GM12892 (cell line): Measurements from ENCODE around the gene CCL22.

Source experiments
- DNase-seq: peaks from one replicate; pipeline ENCODE4 v3.0.0; 2011; ENCODE audit not compliant: insufficient read length
- FAIRE-seq: peaks from 2 replicates; lab custom pipeline; 2011; peaks lifted over from hg19 to GRCh38; lab: Jason Lieb, UNC
- POLR2A ChIP-seq: IDR thresholded peaks from 2 replicates; pipeline ENCODE4 v1.6.1; 2011; ENCODE audit warnings: low read depth, low read length, control low read depth
- POLR2AphosphoS5 ChIP-seq: IDR thresholded peaks from 2 replicates; pipeline ENCODE4 v1.6.1; 2011; ENCODE audit warnings: low read depth, low read length, control low read depth
- TAF1 ChIP-seq: IDR thresholded peaks from 2 replicates; pipeline ENCODE4 v1.6.1; 2011; ENCODE audit warnings: low read depth, mild to moderate bottlenecking, control low read depth, low read length, borderline replicate concordance

Gene CCL22

GRCh38 chr16:57349212-57350031 is 9.2 kb upstream of the CCL22 start:
- no peak for TF ChIP-seq POLR2A
- TF ChIP-seq POLR2AphosphoS5, result no peak
- no peak for TF ChIP-seq TAF1
- FAIRE-seq, result peak; percentile 82
- no peak for DNase-seq

GRCh38 chr16:57352636-57353047 is 5.9 kb upstream of the CCL22 start:
- DNase-seq (no peak), FAIRE-seq (peak; percentile 58)
- no peak for TF ChIP-seq POLR2AphosphoS5
- no peak for TF ChIP-seq TAF1
- TF ChIP-seq POLR2A, result no peak

- TF ChIP-seq TAF1, result no peak
- no peak for TF ChIP-seq POLR2AphosphoS5
- no peak for TF ChIP-seq POLR2A
- DNase-seq (no peak), FAIRE-seq (no peak)
These were observed 4.3 kb upstream of the CCL22 start for GRCh38 chr16:57354311-57354710.

GRCh38 chr16:57355898-57356414 is 2.6 kb upstream of the CCL22 start:
- TF ChIP-seq POLR2AphosphoS5, result no peak
- TF ChIP-seq TAF1, result no peak
- no peak for TF ChIP-seq POLR2A
- no peak for DNase-seq
- no peak for FAIRE-seq

GRCh38 chr16:57356547-57356946 is 2.0 kb upstream of the CCL22 start:
- FAIRE-seq, result no peak
- TF ChIP-seq POLR2A (no peak), POLR2AphosphoS5 (no peak), TAF1 (no peak)
- no peak for DNase-seq

- TF ChIP-seq POLR2A, result no peak
- TF ChIP-seq TAF1, result 0 out of 2 replicates have a peak, but pooled peaks have one; percentile 34
- no peak for TF ChIP-seq POLR2AphosphoS5
- DNase-seq (no peak), FAIRE-seq (peak; percentile 93)
These were observed 1.1 kb upstream of the CCL22 start for GRCh38 chr16:57357330-57358085.

- TF ChIP-seq POLR2A, result no peak
- TF ChIP-seq TAF1, result no peak
- TF ChIP-seq POLR2AphosphoS5, result no peak
- no peak for FAIRE-seq
- no peak for DNase-seq
These were observed 530 bp upstream of the CCL22 start for GRCh38 chr16:57358086-57358420.

- peak; percentile 30 for FAIRE-seq
- DNase-seq, result no peak
- TF ChIP-seq POLR2A (peak; percentile 61; the same call in 1 of the 2 replicates), TAF1 (no peak)
These were observed 1.8 kb downstream of the CCL22 start for GRCh38 chr16:57360321-57360935.

GRCh38 chr16:57361404-57361803 is 2.8 kb downstream of the CCL22 start:
- peak; percentile 81 for FAIRE-seq
- DNase-seq, result no peak
- no peak for TF ChIP-seq POLR2A
- peak; percentile 33; the same call in 1 of the 2 replicates for TF ChIP-seq POLR2AphosphoS5
- TF ChIP-seq TAF1, result no peak

GRCh38 chr16:57364143-57364542 is 5.6 kb downstream of the CCL22 start:
- no peak for FAIRE-seq
- DNase-seq, result no peak

GRCh38 chr16:57366544-57367040 is 8.0 kb downstream of the CCL22 start:
- TF ChIP-seq TAF1 (no peak), POLR2A (peak; percentile 78), POLR2AphosphoS5 (peak; percentile 71)
- DNase-seq (no peak), FAIRE-seq (peak; percentile 86)

More at GRCh38 chr16:57364143-57364542, 5.6 kb downstream of the CCL22 start:
- TF ChIP-seq POLR2A (no peak), POLR2AphosphoS5 (no peak), TAF1 (no peak)
